NCI-H1417 (cell line): ENCODE data around the gene KIF26B.

Experiments used
- DNase-seq, 3 experiments: peaks; one replicate each; lab custom pipeline; 2025; lab: John Stamatoyannopoulos, UW

The KIF26B gene

DNA sequence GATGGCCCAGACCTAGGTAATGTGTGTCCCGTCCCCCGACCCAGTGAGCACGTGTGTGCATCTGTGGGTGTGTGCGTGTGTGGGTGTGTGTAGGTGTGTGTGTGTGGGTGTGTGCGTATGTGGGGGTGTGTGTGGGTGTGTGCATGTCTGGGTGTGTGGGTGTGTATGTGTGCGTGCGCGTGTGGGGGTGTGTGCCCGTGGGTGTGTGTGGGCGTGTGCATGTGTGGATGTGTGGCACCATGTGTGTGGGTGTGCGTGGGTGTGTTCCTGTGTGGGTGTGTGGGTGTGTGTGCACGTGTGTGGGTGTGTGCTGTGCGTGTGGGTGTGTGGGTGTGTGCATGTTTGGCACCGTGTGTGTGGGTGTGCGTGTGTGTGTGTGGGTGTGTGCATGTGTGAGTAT is 309.5 kb downstream of the KIF26B start:
- no peak for DNase-seq

DNA sequence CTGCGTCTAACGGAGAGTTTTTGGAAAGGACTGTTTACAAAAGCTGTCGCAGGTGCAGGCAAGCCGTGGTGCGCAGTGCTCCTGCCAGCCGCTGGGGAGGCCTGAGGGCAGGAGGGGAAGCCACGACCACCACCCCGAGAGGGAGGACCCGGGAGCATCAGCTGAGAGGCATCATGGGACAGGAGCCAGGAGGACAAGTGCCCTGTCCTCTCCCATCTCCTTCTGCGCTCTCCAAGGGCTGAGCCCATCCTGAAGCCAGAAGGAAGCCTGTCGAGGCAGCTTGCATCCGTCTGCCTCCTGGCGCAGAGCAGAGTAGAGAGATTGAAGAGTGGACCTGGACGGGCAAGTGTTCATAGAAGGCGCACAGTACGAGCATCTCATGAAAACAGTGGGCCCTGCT is 310.9 kb downstream of the KIF26B start:
- no peak for DNase-seq

DNA sequence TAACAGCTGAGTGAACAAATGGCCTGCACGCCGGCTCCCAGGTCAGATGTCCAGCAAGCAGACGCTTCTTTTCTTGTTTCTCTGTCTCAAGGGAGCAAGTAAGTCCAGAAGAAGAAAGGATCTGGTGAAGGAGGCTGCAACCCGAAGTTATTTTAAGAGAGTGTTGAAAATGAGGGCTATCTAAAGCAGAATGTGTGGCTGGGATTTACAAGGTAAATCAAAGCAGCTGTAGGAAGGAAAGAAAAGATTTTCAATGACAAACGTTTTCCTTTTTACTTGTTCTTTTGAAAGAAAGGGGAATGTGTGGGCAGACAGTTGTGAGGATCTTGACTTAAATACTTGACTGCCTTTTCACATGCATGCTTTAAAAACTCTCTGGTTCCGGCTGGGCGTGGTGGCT is 311.5 kb downstream of the KIF26B start:
- DNase-seq, result no peak

DNA sequence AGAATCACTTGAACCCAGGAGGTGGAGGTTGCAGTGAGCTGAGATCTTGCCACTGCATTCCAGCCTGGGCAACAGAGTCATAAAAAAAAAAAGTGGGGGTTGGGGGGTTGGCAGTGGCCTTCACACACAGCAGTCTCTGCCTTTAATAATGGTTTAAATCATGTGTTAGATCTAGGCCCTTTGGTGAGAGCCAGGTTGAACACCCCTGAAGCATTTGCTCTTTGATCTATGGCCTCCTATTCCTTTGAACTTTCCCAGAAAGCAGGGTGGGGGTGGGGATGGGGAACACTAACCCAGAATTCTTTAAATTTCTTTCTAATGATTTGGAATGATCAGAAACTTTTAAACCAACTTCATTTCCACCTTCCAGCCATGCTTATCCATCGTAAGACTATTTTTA is 313.0 kb downstream of the KIF26B start:
- DNase-seq, result no peak

DNA sequence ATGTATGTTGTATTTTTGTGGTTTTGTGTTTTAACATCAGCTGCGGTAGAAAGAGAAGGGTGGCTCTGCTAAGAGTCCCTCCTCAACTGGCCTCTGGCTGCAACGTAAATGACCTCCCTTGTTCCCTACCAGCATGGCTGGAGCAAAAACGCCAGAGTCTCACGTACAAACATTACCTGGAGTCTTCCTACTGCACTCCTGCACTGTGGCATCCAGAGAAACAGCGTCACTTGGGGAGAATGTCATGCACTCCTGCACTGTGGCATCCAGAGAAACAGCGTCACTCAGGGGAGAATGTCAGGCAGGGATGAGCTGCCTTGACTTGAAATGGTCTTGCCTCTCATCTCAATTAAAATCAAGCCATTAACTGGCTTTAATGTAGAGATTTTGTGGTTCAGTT is 314.2 kb downstream of the KIF26B start:
- no peak for DNase-seq

DNA sequence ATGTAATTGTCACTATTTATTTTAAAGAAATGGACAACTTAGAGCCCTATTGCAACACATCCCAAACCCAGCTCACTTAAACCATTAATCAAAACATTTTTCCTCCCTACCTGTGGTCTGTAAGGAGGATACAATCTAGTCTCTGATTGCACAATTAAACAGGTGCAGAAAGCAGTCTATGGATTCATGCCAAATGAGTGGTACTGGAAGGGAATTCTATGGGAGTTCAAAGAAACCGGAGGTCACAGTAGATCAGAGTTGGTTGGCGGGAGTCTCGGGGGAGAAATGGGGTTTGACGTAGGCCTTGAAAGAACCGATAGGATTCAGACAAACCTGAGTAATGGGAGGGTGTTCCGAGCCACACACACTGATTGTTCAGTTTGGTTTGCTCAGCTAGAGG is 314.9 kb downstream of the KIF26B start:
- peak in 2 of 3 experiments; percentile 7 to 58 for DNase-seq

DNA sequence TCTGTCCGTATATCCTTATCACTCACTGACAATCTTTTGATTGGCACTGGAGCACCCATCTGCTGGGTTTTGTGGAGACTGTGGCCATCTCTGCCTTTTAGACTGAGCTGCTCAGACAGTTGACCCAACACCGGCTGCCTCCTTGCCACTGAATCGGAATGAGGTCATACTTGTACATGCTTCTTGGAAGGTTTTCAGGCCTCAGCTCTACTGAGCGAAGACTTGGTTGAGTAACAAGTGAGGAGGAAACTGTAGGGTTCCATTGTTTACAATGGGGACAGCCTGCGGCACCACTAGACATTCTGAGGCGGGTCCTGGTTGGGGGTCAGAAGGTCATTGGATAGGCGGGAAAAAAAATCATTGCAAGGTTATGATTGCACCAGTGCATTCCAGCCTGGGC is 320.3 kb downstream of the KIF26B start:
- no peak for DNase-seq

DNA sequence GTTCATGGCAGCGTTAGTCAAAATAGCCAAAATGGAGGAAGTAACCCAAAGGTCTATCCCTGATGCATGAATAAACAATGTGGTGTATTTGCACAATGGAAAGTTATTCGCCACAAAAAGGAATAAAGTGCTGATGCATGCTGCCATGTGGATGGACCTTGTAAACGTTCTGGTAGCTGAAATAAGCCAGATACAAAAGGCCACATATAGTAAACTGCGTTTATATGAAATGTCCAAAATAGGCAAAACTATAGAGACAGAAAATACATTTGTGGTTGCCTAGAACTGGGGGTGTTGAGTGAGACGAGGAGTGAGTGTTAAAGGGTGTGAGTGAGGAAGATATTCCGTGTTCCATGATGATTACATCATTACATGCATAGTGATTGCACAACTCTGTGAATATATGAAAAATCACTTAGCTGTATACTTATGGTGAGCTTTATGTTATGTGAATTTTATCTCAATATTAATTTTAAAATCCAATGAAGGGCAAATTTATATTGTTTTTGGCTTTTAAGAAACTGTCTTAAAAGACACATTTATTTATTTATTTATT is 321.3 kb downstream of the KIF26B start:
- no peak for DNase-seq

DNA sequence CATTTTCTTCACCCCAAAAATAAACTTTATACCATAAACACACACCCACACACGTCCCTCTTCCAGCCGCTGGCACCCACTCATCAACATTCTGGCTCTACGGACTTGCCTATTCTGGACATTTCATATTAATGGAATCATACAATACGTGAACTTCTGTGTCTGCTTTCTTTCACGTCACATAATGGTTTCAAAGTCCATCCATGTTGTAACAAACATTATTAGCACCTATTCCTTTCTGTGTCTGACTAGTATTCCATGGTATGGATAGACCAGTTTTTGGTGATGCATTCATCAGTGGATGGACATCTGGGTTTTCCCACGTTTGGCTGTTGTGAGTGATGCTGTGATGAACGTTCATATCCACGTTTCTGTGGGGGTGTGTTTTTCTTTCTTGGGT is 323.2 kb downstream of the KIF26B start:
- no peak for DNase-seq

DNA sequence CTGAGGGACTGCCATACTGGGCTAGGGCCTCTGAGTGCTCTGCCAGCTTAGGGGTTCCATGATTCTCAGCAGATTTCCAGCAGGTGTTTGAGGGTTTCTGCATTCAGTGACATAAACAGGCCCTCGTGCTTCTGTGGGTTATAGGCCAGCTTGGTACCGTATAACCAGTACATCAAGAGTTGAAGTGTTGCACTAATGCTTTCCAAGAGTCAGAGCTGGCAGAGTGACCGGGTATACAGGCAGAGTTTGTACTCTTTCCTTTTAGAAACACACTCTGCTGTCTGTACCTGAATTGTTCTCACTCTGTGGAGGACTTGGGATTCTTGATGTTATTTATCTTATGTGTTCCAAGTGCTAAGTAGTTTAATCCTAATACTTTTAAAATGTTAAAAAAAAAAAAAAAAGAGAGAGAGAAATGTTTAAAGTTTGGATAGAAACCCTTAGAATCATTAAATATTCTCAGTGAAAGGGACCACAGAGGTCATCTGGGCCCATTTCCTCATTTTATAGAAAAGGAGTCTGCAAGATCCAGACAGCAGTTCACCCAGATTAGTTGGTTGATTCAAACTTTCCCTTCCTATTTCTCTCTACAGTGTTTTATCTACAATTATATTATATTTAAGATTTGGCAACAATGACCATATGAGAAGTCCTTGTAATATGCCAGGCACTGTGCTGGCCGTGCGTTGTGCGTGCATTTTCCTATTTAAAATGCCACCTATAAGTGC is 325.8 kb downstream of the KIF26B start:
- DNase-seq, result peak in 1 of 3 experiments; percentile 3

DNA sequence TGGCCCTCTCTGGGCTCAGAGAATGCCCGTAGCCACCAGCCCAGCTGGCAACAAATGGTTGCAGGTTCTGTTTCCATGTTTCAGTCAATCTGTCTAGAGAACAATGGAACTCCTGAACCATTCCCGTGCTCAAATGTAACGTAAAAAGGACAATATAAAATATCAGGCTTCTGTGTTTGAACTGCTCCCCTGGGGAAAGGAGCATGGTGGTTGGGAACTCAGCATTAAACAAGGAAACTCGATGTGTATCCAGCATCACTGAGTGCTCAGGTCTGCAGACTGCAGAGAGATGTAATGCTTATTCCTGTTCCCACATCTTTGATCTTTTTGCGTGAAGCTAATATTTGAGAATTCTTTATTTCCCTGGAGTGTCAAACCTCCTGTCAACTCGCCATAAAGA is 326.5 kb downstream of the KIF26B start:
- peak in 1 of 3 experiments; percentile 73 for DNase-seq

DNA sequence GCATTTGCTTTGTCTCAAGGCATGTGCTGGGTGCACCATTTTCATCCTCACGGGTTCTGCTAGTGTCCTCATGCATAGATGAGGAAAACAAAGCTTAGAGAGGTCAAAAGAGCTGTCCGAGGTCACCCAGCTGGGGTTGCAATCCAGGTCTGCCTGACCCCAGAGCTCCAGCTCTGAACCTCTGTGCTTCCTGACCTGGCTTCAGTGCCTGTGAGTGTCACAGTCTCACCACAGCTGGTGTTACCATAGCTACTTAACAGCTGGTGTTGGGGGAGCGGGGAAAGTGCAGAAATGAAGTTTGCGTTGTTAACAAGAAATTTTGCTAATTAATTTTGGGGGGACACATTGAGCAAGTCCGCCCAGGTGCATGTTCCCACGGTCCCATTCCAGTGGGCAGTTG is 328.5 kb downstream of the KIF26B start:
- DNase-seq, result no peak

DNA sequence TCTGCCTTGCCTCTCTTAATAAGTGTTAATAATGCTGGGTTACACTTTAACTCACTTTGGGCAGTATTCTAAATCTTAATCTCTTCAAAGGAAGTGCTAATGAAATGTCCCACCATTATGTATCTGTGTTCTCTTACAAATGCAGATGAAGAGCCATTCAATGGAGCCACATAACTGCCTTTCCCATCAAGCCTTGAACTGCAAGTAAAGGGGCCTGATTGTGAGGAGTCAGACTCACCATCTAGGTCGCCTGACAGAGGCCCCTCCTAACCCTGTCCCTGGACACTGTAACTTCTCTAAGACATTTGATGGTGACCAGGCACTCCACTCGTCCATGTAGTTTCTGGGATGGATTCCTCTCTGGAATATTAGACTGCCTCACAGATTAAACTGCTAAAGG is 329.4 kb downstream of the KIF26B start:
- no peak for DNase-seq

DNA sequence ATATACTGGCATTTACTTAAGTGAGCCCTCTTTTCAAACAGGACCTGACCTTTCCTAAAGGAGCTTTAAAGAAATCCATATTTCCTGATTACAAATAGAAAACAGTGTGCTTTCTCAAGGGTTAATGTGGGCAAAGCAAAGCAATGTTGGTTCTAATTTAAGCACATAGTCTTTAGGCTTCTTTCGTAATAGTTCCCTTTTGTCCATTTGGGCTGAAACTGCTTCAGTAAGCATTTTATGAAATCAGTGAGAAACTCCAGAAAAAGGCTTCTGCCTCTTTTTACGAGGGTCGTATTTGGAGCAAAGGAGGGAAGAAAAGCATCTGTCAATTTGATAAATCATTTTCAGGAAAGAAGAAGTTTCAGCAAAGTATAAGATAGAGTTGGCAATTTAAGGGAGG is 331.2 kb downstream of the KIF26B start:
- no peak for DNase-seq

DNA sequence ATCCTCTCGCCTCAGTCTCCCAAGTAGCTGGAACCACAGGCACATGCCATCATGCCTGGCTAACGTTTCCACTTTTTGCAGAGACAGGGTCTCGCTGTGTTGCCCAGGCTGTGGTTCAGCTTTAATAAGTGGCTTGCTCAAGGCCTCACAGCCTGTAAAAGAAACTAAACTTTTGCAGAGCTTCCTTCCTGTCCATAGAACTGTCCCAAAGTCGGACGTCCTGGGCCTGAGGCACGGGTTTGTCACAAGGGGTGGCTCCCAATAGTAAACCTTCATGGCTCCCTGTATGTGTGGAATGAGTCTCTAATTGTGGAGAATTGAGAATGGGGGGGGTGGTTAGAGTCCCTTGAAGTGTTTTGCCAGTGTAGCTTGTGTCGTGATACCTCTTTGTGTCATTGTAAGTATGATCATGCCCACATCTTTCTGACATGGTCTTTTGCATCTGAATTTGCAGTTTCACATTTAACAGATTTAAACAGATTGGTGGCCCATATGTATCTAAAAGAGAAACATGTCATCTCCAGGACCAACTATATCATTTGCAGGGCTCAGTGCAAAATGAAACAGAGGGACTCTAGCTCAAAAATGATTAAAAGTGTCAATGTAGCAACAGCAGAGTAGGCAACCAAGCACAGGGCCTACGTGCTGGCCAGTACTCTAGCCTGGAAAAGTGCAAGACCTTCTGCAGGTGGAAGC is 332.1 kb downstream of the KIF26B start:
- no peak for DNase-seq

DNA sequence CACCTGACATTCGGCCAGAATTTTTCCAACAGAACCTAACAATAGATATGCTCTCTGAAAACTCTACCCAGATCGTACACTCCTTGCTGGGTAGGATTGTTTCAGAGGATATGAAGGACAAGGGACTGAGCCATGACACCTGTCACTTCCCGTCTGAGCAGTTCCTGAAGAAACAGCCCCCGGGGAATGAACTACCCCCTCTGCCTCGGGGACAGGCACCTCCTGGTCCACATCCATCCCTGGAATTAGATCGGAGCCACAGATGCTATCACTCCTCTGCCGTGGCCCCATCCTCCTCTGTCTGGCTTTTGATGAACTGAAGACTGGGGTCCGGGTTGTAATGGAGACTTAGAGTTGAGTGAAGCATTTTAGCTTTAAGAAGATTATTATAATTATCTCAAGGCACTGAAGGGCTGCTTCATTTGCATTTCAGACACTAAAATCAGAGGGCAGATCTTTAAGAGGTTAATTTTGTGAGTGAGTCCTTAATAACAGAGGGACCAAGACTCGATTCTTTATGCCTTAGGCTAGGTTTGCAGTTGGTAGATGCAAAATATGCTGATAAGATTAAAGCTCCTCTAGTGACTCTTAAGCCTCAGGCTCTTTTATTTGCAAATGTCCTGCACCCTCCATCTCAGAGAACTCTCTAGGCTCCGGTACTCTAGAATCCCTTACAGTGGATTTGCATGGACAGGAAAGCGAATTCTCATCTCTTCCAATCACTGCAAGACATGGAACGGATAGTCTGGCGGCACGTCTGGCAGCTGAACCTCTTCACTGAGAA is 333.8 kb downstream of the KIF26B start:
- no peak for DNase-seq

DNA sequence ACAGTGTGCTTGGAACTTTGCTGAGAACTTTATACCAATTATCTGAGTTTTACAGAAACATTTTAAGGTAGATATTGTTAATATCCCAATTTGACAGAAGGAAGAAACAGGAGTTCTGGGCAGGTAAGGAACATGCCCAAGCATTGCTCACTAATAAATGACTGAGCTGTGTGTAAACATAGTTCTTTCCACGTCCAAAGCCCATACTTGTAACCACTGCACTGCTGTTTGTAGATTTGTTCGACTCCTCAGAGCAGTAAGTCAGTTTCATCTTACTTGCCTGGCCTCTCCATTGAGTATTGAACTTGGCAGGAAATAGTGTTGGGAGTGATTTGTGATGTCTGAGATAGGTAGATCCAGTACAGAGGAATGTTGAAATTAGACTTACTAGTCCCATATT is 335.1 kb downstream of the KIF26B start:
- no peak for DNase-seq

DNA sequence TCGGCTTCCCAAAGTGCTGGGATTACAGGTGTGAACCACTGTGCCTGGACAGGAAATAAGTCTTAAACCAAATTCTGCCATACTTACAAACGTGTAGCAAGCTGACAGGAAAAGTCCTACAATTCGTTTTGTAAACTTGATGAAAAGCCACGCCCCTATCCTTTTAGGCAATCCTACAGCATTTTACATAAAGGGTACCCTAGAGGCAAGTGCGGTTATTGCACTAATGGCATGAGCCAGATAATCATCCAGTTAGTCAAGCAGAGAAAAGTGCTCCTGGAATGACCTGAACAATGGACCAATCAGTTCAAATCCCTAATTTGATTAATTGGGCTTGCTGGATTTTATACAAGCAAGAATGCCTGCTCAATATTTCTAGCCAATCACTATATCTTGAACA is 338.2 kb downstream of the KIF26B start:
- peak in 1 of 3 experiments; percentile 3 for DNase-seq

DNA sequence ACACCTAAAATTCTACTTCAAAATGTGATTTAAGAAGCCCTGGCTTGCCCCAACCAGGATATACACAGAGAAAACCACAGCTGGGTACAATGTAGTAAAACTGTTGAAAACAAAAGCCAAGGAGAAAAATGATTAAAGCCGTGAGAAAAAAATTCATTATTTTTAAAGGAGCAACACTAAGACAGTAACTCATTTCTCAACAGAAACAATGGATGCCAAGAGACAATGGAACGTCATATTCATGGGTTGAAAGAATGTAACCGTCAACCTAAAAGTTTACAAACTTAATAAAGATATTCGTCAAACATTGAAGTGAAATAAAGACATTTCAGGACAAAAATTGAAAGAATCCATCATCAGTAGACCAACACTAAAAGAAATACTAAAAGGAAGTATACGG is 340.9 kb downstream of the KIF26B start:
- DNase-seq, result no peak

DNA sequence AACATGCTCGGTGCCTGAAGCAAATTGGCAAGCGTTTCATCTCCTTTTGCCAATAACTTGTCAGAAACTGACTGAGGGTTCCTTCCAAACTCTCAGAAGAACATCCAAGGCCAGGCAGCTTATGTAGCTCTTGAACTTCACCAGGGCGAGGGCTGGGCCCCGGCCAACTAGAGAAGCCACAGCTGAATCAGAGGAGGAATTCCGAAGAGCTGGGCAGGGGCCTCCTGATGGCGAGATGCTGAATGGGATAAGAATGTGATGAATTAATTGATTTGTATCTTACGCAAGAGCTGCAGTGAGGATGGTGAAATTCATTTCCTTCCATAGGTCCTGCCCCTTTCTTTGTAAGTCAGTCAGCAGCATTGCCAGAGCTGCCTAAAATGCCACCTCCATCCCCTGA is 345.8 kb downstream of the KIF26B start:
- DNase-seq, result no peak

DNA sequence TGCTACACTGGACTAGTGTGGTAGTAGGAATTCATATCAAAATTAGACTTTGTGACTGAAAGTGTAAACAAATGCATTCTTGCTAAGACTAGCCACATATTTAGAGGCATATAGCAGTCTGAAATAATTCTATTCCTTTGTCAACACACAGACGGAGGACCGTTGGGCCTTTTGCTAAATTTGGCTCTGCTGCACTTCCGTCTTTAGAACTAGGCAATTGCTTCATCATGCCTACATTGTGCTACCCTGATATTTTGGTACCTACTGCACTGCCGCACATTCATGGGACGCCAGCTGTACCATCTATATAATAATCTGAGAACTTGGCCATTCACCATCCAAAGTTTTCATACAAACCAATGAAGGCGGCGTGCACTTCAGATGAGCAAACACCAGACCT is 346.8 kb downstream of the KIF26B start:
- no peak for DNase-seq

DNA sequence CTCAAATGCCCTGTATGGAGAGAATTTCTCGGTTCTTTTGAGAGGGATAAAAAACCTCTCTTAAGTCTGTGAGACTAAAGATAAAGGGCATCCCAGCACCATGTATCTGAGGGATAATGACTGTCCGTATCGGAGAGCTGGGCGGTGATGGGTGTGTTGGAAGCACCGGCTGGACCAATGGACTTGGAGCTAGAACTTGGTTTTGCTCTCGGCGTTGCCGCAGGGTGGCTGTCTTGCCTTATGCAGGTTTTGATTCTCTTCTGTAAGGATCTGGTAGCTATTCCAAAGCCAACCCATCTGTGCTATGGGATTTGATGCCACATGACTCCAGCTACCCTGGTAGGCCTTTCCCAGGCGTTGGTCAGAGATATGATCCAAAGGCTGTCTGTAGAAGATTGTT is 348.8 kb downstream of the KIF26B start:
- no peak for DNase-seq

DNA sequence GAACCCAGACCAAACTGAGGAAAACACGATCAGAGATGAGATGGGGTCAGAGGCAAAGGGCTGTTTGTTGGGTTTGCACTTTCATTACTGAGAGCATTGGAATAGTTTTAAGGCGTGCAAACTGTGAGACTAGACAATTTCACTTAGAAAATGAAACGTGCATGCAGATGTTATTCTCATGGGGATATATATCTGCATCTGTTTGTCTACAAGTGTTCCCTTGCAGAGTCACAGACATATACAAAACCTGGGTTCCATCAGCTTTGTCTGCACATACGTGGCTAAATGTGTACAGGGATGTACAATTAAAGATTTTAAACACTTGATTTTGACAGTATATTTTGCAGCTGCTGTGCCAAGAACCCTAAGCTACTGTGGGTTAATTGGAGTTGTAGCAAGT is 355.4 kb downstream of the KIF26B start:
- DNase-seq, result no peak
